Stimulated activated CD8-positive, alpha-beta memory T cell treated with anti-CD3 and anti-CD28 coated beads, Interleukin-4, amount 100 ng/mL, for 24 hours (primary cell): ENCODE results near the gene NANOS3.
"Not testable (repeated sequence)": the region's sequence is repeated elsewhere in the genome, so short reads cannot be mapped to it uniquely, and the experiment has no call there.

Experiments used
- DNase-seq: peaks from one replicate; pipeline ENCODE4 v3.0.0-alpha.2; 2020; ENCODE audit warnings: low read depth

The NANOS3 gene

DNA sequence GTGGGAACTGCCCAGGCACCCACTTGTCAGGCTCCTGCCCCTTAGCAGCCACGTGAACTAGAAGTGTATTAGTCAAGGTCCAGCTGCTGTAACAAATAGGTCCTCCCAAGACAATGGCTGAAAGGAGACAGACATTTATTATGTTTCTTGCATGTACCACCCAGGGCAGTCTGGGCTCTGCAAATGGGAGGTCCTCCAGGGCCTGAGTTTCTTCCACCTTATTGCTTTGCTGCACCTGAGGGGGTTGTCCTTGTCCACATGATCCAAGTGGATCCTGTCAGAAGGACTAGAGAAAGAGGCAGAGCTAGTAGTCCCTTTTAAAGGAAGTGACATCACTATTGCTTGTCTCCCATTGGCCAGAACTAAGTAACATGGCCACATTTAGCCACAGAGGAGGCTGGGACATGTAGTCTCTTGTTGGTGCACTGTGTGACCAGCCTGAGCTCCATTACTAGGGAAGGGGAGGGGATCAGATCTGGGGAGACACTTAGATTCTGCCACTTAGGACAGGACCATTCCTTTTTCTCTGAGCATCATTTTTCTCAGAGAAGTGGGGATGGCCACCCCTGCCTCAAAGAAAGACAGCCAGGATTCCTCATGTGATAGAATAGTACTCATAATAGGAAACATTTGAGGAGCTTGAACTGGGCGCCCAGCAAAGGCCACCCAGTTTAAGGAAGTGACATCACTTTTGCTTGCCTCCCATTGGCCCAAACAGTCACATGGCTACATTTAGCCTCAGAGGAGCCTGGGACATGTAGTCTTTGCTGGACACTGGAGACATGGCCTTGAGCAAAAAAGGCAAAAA lies 44.2 kb downstream of the NANOS3 start:
- DNase-seq = no peak

- DNase-seq = not testable (repeated sequence)
These were observed 45.2 kb downstream of the NANOS3 start for GRCh38 chr19:13922118-13922517.

DNA sequence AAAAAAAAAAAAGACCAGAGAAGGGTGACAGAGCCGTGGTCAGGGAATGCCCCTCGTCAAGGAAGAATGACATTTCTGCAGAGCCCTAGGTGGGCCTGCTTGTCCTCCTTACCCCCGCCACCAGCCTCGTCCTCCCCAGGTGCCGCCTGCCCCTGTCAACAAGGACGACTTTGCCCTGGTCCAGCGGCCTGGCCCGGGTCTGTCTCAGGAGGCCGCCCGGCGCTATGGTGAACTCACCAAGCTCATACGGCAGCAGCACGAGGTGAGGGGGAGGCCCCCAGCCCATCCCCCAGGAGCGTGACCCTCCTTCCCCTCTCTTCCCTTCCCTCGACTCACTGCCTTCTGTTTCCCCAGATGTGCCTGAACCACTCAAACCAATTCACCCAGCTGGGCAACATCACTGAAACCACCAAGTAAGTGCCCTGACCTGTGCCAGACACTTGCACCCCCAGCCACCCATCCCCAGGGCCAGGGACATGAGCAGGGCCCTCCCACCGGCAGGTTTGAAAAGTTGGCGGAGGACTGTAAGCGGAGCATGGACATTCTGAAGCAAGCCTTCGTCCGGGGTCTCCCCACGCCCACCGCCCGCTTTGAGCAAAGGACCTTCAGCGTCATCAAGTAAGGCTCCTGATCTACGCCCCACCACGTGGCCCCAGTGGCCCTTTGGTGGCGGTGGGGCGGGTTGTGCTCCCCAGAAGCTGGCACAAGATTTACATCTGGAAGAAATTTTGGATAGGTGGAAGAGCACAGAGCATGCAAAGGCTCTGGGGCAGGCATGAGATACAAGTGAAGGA lies 46.5 kb downstream of the NANOS3 start:
- DNase-seq = no peak

GRCh38 chr19:13926010-13926409 lies 49.1 kb downstream of the NANOS3 start:
- DNase-seq = no peak

- DNase-seq = no peak
These were observed 49.8 kb downstream of the NANOS3 start for GRCh38 chr19:13926715-13927114.

GRCh38 chr19:13929340-13929739 lies 52.4 kb downstream of the NANOS3 start:
- DNase-seq = no peak

DNA sequence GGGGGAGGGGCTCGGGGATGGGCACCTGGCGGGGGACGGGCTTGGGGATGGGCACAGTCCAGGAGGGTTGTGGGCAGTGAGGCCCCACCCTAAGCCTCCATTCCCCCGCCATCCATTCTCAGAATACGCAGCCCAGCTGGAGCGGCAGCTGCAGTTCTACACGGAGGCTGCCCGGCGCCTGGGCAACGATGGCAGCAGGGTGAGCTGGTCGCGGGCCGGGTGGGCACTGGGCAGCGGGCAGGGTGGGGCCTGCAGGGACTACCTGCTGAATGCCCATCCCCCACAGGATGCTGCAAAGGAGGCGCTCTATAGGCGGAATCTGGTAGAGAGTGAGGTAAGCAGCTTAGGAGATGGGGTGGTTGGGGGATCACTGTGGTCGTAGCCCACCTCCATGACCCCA lies 53.0 kb downstream of the NANOS3 start:
- DNase-seq = no peak
